Esophagus muscularis mucosa (tissue), 4 donors: ENCODE results near the gene GEMIN7.

Source experiments
- CTCF ChIP-seq, 3 experiments: fragments of 200-600 bp in 2 of 3; fragments of 450-650 bp in 1 of 3; sonication (generic) in 2 of 3; IDR thresholded peaks; one replicate each; pipeline ENCODE4 v1.5.1; 2017 to 2019; ENCODE audit warnings: antibody characterized with exemption in 3 of 3, mild to moderate bottlenecking in 2 of 3, moderate library complexity in 1 of 3
- EP300 ChIP-seq: sonication (generic); formaldehyde crosslinking; IDR thresholded peaks from one replicate; pipeline ENCODE4 v1.6.1; 2017; ENCODE audit warnings: antibody characterized with exemption
- POLR2A ChIP-seq: fragments of 450-650 bp; IDR thresholded peaks from one replicate; pipeline ENCODE4 v1.6.1; 2017; ENCODE audit warnings: antibody characterized with exemption, moderate library complexity, mild to moderate bottlenecking, low read depth
- POLR2AphosphoS5 ChIP-seq, 2 donors: sonication (generic); formaldehyde crosslinking; IDR thresholded peaks; one replicate each; pipeline ENCODE4 v1.6.1; 2017; ENCODE audit warnings: antibody characterized with exemption in 2 of 2

- TF ChIP-seq CTCF (IDR thresholded peaks at IDR 0.05) = no peak
- no peak for TF ChIP-seq POLR2AphosphoS5 (IDR thresholded peaks at IDR 0.05)
- TF ChIP-seq POLR2A = no peak
- TF ChIP-seq EP300 = no peak
Measured at GRCh38 chr19:45056831-45057230, 22.2 kb upstream of the GEMIN7 start.
